Ascending aorta (tissue), 2 donors: ENCODE measurements around the gene CFLAR. TPM values are rescaled to one million over a fixed set of nuclear protein-coding genes. Genes with fewer than 3 reads are reported as not detected.

Experiments
- DNase-seq, 2 donors: peaks; one replicate each; pipeline ENCODE4 v3.0.0-alpha.2; 2019; ENCODE audit warnings: low spot score in 2 of 2
- H3K27ac ChIP-seq, 2 donors: fragments of 200-600 bp; sonication (generic); one replicate each; pipeline ENCODE4 v1.5.1; 2016 to 2017; ENCODE audit warnings: mild to moderate bottlenecking in 1 of 2
- H3K27me3 ChIP-seq: fragments of 200-600 bp; sonication (generic); one replicate; pipeline ENCODE4 v1.5.1; 2017
- H3K36me3 ChIP-seq, 2 donors: fragments of 200-600 bp; sonication (generic); one replicate each; pipeline ENCODE4 v1.5.1; 2016
- H3K4me1 ChIP-seq, 2 donors: fragments of 200-600 bp; sonication (generic); one replicate each; pipeline ENCODE4 v1.5.1; 2016 to 2017; ENCODE audit warnings: mild to moderate bottlenecking in 1 of 2
- H3K4me3 ChIP-seq, 2 donors: fragments of 200-600 bp; sonication (generic); one replicate each; pipeline ENCODE4 v1.5.1; 2016 to 2017; ENCODE audit warnings: mild to moderate bottlenecking in 1 of 2
- H3K9me3 ChIP-seq, 2 donors: fragments of 200-600 bp; sonication (generic); one replicate each; pipeline ENCODE4 v1.5.1; 2016
- intact Hi-C: fragments of 100-400 bp; cut with DNase I; formaldehyde crosslinking; loops from one replicate; pipeline ENCODE4 v1.15.1; 2023
- total RNA-seq: library from RNA; depleted of rRNA; stranded (reverse); fragments of >200 nt; gene quantifications from one replicate; pipeline ENCODE4 v1.1.0, GENCODE V29; 2016
- TF ChIP-seq, protein P1 (sequence below), 3 experiments: fragments of 200-600 bp in 2 of 3; fragments of 450-650 bp in 1 of 3; sonication (generic) in 2 of 3; IDR thresholded peaks; one replicate each; pipeline ENCODE4 v1.5.1; 2016 to 2019; ENCODE audit warnings: antibody characterized with exemption in 3 of 3, mild to moderate bottlenecking in 1 of 3, moderate library complexity in 1 of 3

Gene CFLAR
- total RNA-seq, 1 donor from 2014 or later = 112 TPM

GRCh38 chr2:201171259-201171814 is 55.4 kb downstream of the CFLAR start:
- TF ChIP-seq, protein P1, sequence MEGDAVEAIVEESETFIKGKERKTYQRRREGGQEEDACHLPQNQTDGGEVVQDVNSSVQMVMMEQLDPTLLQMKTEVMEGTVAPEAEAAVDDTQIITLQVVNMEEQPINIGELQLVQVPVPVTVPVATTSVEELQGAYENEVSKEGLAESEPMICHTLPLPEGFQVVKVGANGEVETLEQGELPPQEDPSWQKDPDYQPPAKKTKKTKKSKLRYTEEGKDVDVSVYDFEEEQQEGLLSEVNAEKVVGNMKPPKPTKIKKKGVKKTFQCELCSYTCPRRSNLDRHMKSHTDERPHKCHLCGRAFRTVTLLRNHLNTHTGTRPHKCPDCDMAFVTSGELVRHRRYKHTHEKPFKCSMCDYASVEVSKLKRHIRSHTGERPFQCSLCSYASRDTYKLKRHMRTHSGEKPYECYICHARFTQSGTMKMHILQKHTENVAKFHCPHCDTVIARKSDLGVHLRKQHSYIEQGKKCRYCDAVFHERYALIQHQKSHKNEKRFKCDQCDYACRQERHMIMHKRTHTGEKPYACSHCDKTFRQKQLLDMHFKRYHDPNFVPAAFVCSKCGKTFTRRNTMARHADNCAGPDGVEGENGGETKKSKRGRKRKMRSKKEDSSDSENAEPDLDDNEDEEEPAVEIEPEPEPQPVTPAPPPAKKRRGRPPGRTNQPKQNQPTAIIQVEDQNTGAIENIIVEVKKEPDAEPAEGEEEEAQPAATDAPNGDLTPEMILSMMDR (IDR thresholded peaks at IDR 0.05) = no peak
- no peaks in the 10 kb centered on the region for H3K4me1 ChIP-seq
- no peak for DNase-seq
- H3K4me3 ChIP-seq = no peak overlapping the region
- H3K27ac ChIP-seq = no peak overlapping the region
- peaks cover 14 to 23% of the 10 kb centered on the region in 2 donors for H3K9me3 ChIP-seq
- intact Hi-C loops = loop anchor here (10.0 kb wide), 1 partner anchor 207 kb away; the partner anchor contains the start of gene ORC2
- H3K36me3 ChIP-seq = peaks cover 11 to 16% of the 10 kb centered on the region in 2 donors
- no peaks in the 10 kb centered on the region for H3K27me3 ChIP-seq

DNA sequence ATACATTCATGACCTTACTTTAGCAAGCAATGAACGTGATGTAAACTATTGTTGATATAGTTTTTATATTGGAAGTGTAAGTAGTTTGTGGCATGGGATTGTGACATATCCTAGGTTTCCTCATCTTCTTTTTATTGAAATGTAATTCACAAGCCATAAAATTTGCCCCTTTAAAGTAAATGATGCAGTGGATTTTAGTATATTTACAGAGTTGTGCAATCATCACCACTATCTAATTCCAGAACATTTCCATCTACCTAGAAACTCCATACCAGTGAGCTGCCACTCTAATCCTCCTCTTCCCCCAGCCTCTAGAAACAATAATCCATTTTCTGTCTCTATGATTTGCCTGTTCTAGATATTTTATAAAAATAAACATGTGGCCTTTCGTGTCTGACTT is 56.3 kb downstream of the CFLAR start:
- H3K36me3 ChIP-seq = peaks cover 3 to 7% of the 10 kb centered on the region in 2 donors
- no peaks in the 10 kb centered on the region for H3K27me3 ChIP-seq
- TF ChIP-seq, protein P1 (IDR thresholded peaks at IDR 0.05) = no peak
- intact Hi-C loops = loop anchor here (10.0 kb wide), 1 partner anchor 207 kb away; the partner anchor contains the start of gene ORC2
- peaks cover 14 to 23% of the 10 kb centered on the region in 2 donors for H3K9me3 ChIP-seq
- DNase-seq = no peak
- H3K4me3 ChIP-seq = no peak overlapping the region
- no peak overlapping the region for H3K27ac ChIP-seq
- H3K4me1 ChIP-seq = no peaks in the 10 kb centered on the region

GRCh38 chr2:201174687-201175086 is 58.7 kb downstream of the CFLAR start:
- no peak overlapping the region for H3K4me3 ChIP-seq
- no peaks in the 10 kb centered on the region for H3K36me3 ChIP-seq
- H3K27me3 ChIP-seq = no peaks in the 10 kb centered on the region
- H3K27ac ChIP-seq = no peak overlapping the region
- DNase-seq = no peak
- TF ChIP-seq, protein P1 (IDR thresholded peaks at IDR 0.05) = no peak
- H3K4me1 ChIP-seq = no peaks in the 10 kb centered on the region
- intact Hi-C loops = loop anchor here (10.0 kb wide), 1 partner anchor 210 kb away; the partner anchor contains the start of gene ORC2
- peaks cover 0 to 2% of the 10 kb centered on the region in 2 donors for H3K9me3 ChIP-seq

GRCh38 chr2:201176081-201176481 is 60.1 kb downstream of the CFLAR start:
- Histone ChIP-seq H3K36me3 (no peaks in the 10 kb centered on the region), H3K9me3 (no peaks in the 10 kb centered on the region), H3K4me3 (no peak overlapping the region), H3K27me3 (no peaks in the 10 kb centered on the region), H3K27ac (no peak overlapping the region), H3K4me1 (no peaks in the 10 kb centered on the region)
- intact Hi-C loops = loop anchor here (2.0 to 10.0 kb wide), 2 partner anchors 211 to 275 kb away; partner anchors contain the start of gene ORC2
- TF ChIP-seq, protein P1 (IDR thresholded peaks at IDR 0.05) = no peak
- DNase-seq = no peak

DNA sequence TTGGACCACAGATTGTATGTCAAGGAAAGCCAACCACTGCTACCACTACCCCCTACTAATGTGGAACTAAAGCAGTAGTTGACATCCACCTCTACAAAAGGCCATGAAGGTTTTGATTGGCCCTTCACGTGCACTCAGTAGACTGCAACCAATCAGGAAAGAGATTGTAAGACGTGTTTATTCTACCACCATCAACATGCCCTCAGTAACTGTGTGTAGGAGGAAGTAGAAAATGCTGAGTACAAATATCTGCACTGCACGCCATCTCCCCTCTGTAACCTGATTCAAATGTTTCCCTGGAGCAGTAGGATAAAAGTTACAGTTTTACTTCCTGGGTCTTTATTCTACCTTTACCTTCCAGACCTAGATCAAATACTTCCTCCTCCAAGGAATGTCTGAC is 64.0 kb downstream of the CFLAR start:
- DNase-seq = no peak
- Histone ChIP-seq H3K27me3 (no peaks in the 10 kb centered on the region), H3K4me1 (no peaks in the 10 kb centered on the region), H3K4me3 (no peak overlapping the region), H3K9me3 (no peaks in the 10 kb centered on the region), H3K27ac (no peak overlapping the region), H3K36me3 (no peaks in the 10 kb centered on the region)
- intact Hi-C loops = no loop called here
- TF ChIP-seq, protein P1 (IDR thresholded peaks at IDR 0.05) = no peak
